Stimulated activated memory B cell treated with anti-CD40 and anti-IgM and Interleukin-4, amounts not matched to agents 10 μg/mL and 1 μg/mL and 100 μg/mL, for 72 hours (primary cell): Measurements from ENCODE around the gene SLAMF7.
"Not testable (repeated sequence)": the region's sequence is repeated elsewhere in the genome, so short reads cannot be mapped to it uniquely, and the experiment has no call there.

Source experiments
- ATAC-seq: fragments of 150-1000 bp; cut with Tn5 transposase; 2 replicates; pipeline ENCODE4 v1.10.0; 2021
- H3K27ac Mint-ChIP-seq: one replicate; pipeline ENCODE4 v1.8.0; 2022; ENCODE audit warnings: mild to moderate bottlenecking, mixed read lengths
- H3K27me3 Mint-ChIP-seq: one replicate; pipeline ENCODE4 v1.8.0; 2022; ENCODE audit warnings: mixed read lengths
- H3K36me3 Mint-ChIP-seq: one replicate; pipeline ENCODE4 v1.8.0; 2022; ENCODE audit warnings: mixed read lengths
- H3K4me1 Mint-ChIP-seq: one replicate; pipeline ENCODE4 v1.8.0; 2022; ENCODE audit warnings: mixed read lengths
- H3K4me3 Mint-ChIP-seq: one replicate; pipeline ENCODE4 v1.8.0; 2022; ENCODE audit warnings: mild to moderate bottlenecking, moderate library complexity, mixed read lengths
- H3K9me3 Mint-ChIP-seq: one replicate; pipeline ENCODE4 v1.8.0; 2022; ENCODE audit warnings: mixed read lengths

Gene SLAMF7, protein sequence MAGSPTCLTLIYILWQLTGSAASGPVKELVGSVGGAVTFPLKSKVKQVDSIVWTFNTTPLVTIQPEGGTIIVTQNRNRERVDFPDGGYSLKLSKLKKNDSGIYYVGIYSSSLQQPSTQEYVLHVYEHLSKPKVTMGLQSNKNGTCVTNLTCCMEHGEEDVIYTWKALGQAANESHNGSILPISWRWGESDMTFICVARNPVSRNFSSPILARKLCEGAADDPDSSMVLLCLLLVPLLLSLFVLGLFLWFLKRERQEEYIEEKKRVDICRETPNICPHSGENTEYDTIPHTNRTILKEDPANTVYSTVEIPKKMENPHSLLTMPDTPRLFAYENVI

DNA sequence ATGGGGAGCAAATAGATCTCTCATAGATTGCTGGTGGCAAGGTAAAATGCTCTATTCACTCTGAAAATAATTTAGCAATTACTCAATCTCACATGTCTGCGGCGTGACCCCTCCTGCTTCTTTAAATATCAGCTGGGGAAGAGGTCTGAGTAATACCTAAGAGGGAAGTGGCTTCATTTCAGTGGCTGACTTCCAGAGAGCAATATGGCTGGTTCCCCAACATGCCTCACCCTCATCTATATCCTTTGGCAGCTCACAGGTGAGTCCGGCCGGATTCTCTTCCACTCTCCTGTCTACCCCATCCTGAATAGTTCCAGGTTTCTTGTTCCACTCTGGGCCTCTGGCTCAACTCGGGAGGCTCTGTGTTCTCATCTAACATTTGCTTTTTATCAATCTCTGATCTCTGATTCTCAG is at the start of gene SLAMF7:
Gene SLAMF7 (plus strand): TSS at position 150 of the 414 bp plus-strand sequence. CDS start 55 bp downstream, at position 205.
- peak within 1 kb of the TSS; percentile 92 for H3K27ac Mint-ChIP-seq
- H3K36me3 Mint-ChIP-seq = peaks cover 55% of the 10 kb centered on the region
- peaks cover 3% of the 10 kb centered on the region for H3K9me3 Mint-ChIP-seq
- H3K4me3 Mint-ChIP-seq = peak within 1 kb of the TSS; percentile 90
- H3K4me1 Mint-ChIP-seq = peaks cover 58% of the 10 kb centered on the region
- H3K27me3 Mint-ChIP-seq = no peaks in the 10 kb centered on the region
- ATAC-seq = peak; percentile 91

DNA sequence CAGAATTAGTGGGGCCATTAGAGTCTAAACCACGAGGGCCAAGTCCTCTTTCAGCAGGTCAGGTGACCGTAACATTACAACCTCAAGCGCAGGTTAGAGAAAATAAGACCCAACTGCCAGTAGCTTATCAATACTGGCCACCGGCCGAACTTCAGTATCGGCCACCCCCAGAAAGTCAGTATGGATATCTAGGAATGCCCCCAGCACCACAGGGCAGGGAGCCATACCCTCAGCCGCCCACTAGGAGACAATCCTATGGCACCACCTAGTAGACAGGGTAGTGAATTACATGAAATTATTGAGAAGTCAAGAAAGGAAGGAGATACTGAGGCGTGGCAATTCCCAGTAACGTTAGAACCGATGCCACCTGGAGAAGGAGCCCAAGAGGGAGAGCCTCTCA is 46.7 kb upstream of the SLAMF7 start:
- peaks cover 46% of the 10 kb centered on the region for H3K36me3 Mint-ChIP-seq
- H3K4me3 Mint-ChIP-seq, ATAC-seq, H3K27me3 Mint-ChIP-seq, H3K9me3 Mint-ChIP-seq: not testable (repeated sequence)
- peak overlapping the region; percentile 66 for H3K27ac Mint-ChIP-seq
- peaks cover 50% of the 10 kb centered on the region for H3K4me1 Mint-ChIP-seq

DNA sequence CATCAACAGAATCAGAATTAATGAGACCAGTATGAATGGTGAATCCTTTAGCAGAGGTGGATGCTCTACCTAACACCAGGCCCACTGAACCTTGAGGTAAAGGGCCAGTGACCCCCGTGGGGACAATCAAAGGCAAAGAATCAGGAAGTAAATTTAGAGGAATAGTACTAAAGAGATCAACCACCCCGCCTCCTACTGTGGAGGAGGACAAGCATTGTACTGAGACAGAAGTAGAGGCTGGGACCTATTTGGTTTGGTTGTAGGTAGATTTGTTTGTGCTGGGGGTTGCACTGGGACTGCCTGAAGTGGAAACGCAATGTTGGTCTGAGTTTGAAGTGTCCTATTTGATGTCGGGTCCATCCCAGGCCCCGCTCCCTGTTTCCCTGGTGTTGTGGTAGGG is 36.9 kb upstream of the SLAMF7 start:
- H3K27ac Mint-ChIP-seq = peak overlapping the region; percentile 56
- H3K27me3 Mint-ChIP-seq = no peaks in the 10 kb centered on the region
- peaks cover 64% of the 10 kb centered on the region for H3K4me1 Mint-ChIP-seq
- no peak for ATAC-seq
- H3K4me3 Mint-ChIP-seq = no peak overlapping the region
- no peaks in the 10 kb centered on the region for H3K9me3 Mint-ChIP-seq
- peaks cover 38% of the 10 kb centered on the region for H3K36me3 Mint-ChIP-seq

DNA sequence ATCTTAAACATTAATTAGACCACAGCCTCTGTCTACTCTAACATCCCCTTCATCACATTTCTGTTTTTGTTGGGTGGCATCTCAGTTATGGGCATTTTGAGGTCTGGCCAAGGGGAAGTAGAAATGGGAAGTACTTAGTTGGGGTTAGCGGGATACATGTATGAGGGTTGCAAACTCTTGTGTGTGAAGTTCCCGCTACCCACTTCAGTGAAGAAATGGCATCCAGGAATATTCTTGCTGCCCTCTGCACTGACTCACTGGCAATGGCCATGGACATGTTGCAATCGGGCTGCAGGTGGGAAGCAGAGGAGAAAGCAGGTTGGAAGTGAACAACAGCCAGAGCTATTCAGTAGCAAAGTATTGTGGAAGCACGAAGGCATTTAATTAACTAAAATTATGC is 34.8 kb upstream of the SLAMF7 start:
- Mint-ChIP-seq H3K4me1 (peaks cover 55% of the 10 kb centered on the region), H3K36me3 (peaks cover 32% of the 10 kb centered on the region), H3K27me3 (no peaks in the 10 kb centered on the region), H3K27ac (peak overlapping the region; percentile 56), H3K9me3 (no peaks in the 10 kb centered on the region), H3K4me3 (peak overlapping the region; percentile 49)
- ATAC-seq = peak; percentile 73

DNA sequence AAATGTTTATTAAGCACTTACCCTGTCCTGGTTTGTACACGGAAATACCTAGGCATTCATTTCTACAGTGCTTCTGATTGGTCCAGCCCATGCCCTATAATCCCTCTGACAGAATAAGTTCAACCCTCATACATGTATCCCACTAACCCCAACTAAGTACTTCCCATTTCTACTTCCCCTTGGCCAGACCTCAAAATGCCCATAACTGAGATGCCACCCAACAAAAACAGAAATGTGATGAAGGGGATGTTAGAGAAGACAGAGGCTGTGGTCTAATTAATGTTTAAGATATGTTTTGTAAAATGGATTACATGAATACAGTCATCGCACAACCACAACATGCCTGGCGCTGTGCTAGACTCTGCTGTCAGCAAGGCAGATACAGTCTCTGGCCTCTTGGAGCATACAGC is 33.8 kb upstream of the SLAMF7 start:
- H3K27ac Mint-ChIP-seq = peak overlapping the region; percentile 56
- H3K27me3 Mint-ChIP-seq, H3K9me3 Mint-ChIP-seq: not testable (repeated sequence)
- H3K36me3 Mint-ChIP-seq = peaks cover 32% of the 10 kb centered on the region
- peaks cover 47% of the 10 kb centered on the region for H3K4me1 Mint-ChIP-seq
- ATAC-seq = peak; percentile 61
- H3K4me3 Mint-ChIP-seq = peak overlapping the region; percentile 6

DNA sequence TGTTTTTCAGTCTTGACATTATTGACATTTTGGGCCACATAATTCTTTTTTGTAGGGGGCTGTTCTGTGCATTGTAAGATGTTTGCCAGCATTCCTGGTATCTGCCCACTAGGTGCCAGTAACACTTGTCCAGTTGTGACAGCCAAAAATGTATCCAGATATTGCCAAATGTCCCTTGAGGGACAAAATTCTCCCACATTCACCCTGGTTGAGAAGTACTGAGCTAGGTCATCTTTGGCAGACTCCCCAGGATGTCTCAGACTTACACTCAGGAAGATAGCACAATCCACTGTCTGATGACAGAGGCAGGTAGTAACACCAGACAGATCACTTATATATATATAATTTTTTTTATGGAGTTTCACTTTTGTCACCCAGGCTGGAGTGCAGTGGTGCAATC is 33.3 kb upstream of the SLAMF7 start:
- H3K27me3 Mint-ChIP-seq = no peaks in the 10 kb centered on the region
- H3K9me3 Mint-ChIP-seq = no peaks in the 10 kb centered on the region
- H3K27ac Mint-ChIP-seq = peak overlapping the region; percentile 56
- H3K4me3 Mint-ChIP-seq = no peak overlapping the region
- H3K36me3 Mint-ChIP-seq = peaks cover 32% of the 10 kb centered on the region
- H3K4me1 Mint-ChIP-seq = peaks cover 42% of the 10 kb centered on the region
- ATAC-seq = no peak

DNA sequence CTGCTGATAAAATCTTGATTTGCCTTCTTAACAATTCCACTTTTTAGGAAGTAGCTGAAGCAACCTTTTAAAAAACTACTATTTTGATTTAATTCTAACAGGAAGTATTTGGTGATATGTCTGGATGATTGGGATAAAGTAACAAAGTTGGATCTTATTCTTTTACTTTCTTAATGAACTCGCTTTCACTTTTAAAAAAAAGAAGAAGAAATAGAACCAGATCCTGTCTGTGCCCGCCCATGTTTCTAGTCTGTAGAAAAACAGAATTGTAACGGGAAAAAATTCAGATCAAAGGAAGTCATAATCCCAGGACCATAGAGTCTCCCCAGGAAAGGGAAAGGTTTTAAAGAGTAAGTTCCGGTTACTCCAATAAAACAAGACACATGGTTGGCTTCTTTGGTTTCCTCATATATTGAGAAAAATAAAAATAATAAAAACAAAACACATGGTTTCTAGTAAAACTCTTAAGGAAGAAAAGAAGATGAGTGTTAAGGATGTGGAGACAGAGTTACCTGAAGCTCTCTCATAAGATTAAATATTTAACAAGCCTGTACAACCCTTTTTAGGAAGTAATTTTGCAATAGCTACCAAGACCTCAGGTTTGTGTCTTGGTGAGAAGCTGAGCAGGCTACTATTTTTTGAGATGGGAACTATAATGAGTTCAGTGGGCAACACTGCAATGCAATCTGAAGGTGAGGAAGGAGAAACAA is 32.4 kb upstream of the SLAMF7 start:
- Mint-ChIP-seq H3K4me3 (no peak overlapping the region), H3K4me1 (peaks cover 42% of the 10 kb centered on the region), H3K36me3 (peaks cover 32% of the 10 kb centered on the region), H3K27me3 (no peaks in the 10 kb centered on the region), H3K27ac (no peak overlapping the region), H3K9me3 (no peaks in the 10 kb centered on the region)
- no peak for ATAC-seq

DNA sequence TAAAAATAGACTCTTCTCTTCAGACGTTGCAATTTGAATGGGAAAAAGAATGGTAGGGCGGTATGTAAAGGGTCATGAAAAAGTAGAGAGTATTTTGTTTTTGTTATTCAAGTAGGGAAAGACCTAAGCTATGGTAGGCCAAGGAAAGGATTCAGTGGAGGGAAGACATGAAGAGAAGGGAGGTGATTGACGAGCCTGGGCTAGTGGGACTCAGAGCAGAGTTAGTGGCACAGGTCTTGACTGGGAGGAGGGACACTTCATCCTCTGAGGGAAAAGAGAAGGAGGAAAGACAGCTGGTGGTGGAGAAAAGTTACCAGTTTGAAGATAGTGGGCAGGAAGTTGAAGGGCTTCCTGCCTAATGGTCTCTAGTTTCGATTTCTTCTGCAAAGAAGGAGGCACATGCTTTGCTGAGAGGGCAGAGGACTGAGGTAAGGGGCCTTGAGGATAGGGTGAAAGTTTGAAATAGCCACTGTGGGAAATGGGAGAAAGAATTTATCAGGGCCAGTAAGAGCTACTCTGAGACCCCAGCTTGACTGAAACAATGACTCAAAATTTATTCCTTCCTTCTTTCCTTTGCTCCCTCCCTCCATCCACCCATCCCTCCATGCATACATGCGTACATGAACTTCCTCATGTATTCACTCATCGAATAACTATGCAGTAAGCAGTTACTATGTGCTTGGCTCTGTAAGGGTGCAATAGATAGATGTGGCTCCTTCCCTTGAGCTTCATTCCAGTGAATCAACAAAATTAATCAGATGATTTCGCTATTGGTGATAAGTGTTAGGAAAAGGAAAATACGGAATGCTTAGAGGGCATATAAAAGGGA is 31.6 kb upstream of the SLAMF7 start:
- H3K36me3 Mint-ChIP-seq = peaks cover 26% of the 10 kb centered on the region

DNA sequence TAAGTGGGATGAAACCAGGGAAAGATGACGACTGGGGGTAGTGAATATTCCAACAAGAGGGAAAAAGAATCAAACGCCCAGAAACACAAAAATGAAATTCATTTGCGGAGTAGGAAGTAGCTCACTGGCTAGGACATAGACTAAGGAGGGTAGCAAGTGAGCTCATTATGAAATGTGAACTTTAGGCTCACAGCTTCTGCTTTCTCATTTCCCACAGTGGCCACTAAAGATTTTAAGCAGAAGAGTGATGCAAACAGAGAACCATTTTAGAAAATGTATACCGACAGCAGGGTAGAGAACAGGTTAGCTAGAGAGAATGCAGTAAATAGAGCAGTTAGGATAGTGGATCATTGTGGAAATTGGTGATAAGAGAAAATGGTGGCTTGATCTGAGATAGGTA is 30.9 kb upstream of the SLAMF7 start:
- Mint-ChIP-seq H3K9me3 (no peaks in the 10 kb centered on the region), H3K4me3 (no peak overlapping the region), H3K4me1 (peaks cover 40% of the 10 kb centered on the region), H3K27me3 (no peaks in the 10 kb centered on the region), H3K36me3 (peaks cover 21% of the 10 kb centered on the region), H3K27ac (no peak overlapping the region)
- ATAC-seq = peak; percentile 74

More for the DNA sequence above, 31.6 kb upstream of the SLAMF7 start:
- Mint-ChIP-seq H3K4me3 (no peak overlapping the region), H3K27ac (no peak overlapping the region), H3K4me1 (peaks cover 40% of the 10 kb centered on the region), H3K9me3 (no peaks in the 10 kb centered on the region), H3K27me3 (no peaks in the 10 kb centered on the region)
- ATAC-seq = no peak

DNA sequence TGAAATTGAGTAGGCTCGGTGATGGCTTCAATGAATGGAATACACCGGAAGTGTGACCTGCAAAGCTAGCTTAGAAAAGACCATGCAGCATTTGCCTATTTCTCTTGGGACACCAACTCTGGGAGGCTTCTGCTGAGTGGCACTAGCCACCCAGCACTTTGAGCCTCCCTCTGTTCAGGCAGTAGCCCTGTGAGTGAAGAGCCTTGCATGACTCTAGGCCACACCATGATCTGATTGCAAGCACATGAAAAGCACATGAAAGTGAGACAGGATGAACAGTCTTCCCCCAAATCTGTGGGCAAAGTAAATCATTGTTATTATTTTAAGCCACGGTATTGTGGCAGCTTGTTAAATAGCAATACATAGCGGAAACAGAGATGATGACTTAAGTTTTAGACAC is 30.2 kb upstream of the SLAMF7 start:
- Mint-ChIP-seq H3K36me3 (peaks cover 14% of the 10 kb centered on the region), H3K4me1 (peaks cover 37% of the 10 kb centered on the region)

DNA sequence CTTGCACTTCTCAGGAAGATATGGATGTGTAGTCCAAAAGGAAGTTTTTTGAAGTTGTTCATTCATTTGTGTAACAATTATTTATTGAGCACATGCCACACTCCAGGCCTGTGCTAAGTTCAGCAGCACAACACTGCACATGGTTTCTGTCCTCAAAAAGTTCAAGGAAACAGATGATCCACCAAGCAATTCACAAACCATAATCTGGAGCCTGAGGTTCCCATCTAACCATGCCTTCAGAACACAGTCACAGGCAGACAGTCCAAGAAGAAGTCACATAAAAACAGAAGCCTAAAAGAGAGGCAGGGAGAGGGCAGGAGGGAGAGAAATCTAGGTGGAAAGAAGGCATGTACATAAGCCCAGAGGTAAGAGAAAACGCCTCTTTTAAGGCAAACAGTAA is 29.3 kb upstream of the SLAMF7 start:
- Mint-ChIP-seq H3K4me3 (no peak overlapping the region), H3K27me3 (no peaks in the 10 kb centered on the region), H3K36me3 (peaks cover 6% of the 10 kb centered on the region), H3K4me1 (peaks cover 28% of the 10 kb centered on the region), H3K9me3 (no peaks in the 10 kb centered on the region), H3K27ac (no peak overlapping the region)
- ATAC-seq = no peak

More for the DNA sequence above, 30.2 kb upstream of the SLAMF7 start:
- H3K27ac Mint-ChIP-seq = no peak overlapping the region
- ATAC-seq = peak; percentile 10
- no peaks in the 10 kb centered on the region for H3K27me3 Mint-ChIP-seq
- no peaks in the 10 kb centered on the region for H3K9me3 Mint-ChIP-seq
- H3K4me3 Mint-ChIP-seq = no peak overlapping the region

DNA sequence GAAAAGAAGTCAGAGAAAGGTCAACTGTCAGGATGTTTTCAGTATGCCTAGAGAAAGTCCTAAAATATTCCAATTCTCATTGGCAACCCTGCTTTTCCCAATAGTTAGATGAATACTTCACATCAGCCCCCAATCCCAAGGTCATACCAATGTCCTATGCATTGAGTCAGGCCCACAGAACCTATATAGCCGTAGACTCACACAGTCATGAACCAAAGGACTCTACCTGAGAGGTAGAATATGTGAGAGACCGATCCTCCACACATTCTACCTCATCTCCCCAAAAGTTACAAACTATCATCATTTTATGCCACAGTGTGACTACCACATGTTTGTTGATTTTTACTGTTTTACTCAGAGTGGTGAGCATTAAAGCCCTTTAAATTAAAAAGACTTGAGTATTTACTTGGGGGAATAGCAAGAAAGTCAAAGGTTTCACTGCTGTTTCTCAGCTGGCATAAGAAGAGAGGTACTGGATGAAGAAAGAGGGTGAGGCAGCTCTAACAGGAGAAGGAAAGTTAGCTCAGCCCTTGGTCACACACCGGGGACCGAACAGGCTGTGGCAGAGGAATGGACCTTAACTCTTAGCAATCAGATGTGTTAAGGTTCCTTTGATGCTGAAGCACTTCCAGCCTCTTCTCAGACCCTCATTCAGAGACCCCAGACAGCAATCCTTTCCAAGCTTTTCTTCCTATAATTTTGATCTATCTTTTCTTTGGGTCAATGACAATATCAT is 28.4 kb upstream of the SLAMF7 start:
- no peak overlapping the region for H3K27ac Mint-ChIP-seq

DNA sequence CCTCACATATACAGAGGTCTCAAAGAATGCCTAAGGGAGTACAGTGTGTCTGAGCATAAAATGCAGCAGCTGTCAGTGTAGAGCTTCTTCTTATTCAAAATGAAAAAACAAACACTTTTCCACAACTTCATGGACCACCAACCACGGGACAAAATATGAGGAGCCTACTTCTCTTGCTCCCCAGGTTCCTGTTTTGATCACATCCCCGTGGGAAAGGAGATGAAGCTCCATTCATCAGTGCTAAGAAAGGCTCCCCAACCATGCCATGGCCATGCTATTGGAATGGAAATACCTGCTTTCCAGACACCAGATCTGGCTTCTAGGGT is 27.8 kb upstream of the SLAMF7 start:
- Mint-ChIP-seq H3K27me3 (no peaks in the 10 kb centered on the region), H3K27ac (no peak overlapping the region)

More for the DNA sequence above, 28.4 kb upstream of the SLAMF7 start:
- H3K9me3 Mint-ChIP-seq = no peaks in the 10 kb centered on the region
- H3K4me3 Mint-ChIP-seq = no peak overlapping the region
- no peaks in the 10 kb centered on the region for H3K27me3 Mint-ChIP-seq
- peaks cover 18% of the 10 kb centered on the region for H3K4me1 Mint-ChIP-seq
- ATAC-seq = no peak
- no peaks in the 10 kb centered on the region for H3K36me3 Mint-ChIP-seq

DNA sequence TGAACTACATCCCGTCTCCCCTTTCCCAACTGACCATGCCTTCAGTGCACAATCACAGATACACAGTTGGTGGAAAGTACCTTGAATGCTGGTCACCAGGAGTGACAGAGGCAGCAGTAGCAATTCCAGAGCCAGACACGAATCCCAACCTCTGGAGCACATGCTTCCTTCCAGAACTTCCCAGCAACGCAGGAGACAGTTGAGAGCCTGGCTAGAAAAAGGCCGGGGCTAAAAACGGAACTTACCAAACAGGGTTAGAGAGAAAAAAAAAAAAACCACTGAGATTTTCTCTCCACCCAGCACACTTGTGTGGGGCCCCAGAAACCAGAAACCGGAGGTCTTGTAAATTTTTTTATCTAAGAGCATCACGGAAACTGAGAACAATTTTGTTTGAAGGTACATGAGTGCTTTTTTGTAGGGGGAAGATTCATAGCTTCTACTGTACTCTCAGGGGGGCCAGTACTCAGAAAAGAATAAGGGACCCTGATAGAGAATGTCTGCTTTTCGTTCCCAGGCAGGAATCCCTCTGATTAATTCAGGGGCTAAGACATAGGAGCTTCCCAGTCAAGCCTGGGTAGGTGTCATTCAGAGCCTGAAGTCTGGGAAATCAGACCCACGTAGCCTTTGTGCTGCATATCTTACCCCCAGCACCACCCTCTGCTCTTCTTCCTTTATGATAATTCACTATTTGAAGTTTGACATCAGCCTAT is 27.3 kb upstream of the SLAMF7 start, which contains the start of gene CD48:
Gene CD48 (minus strand): TSS at position 221 of the 710 bp plus-strand sequence. CDS start 59 bp downstream, at position 162.
- peak; percentile 79 for ATAC-seq
- Mint-ChIP-seq H3K9me3 (no peaks in the 10 kb centered on the region), H3K36me3 (no peaks in the 10 kb centered on the region), H3K4me3 (no peak within 1 kb of the TSS), H3K4me1 (peaks cover 16% of the 10 kb centered on the region), H3K27ac (no peak within 1 kb of the TSS), H3K27me3 (no peaks in the 10 kb centered on the region)

More for the DNA sequence above, 27.8 kb upstream of the SLAMF7 start:
- no peaks in the 10 kb centered on the region for H3K36me3 Mint-ChIP-seq
- no peak for ATAC-seq
- peaks cover 16% of the 10 kb centered on the region for H3K4me1 Mint-ChIP-seq
- H3K9me3 Mint-ChIP-seq = no peaks in the 10 kb centered on the region
- no peak overlapping the region for H3K4me3 Mint-ChIP-seq
